ENCODE results near the gene SCFD1.

DNA sequence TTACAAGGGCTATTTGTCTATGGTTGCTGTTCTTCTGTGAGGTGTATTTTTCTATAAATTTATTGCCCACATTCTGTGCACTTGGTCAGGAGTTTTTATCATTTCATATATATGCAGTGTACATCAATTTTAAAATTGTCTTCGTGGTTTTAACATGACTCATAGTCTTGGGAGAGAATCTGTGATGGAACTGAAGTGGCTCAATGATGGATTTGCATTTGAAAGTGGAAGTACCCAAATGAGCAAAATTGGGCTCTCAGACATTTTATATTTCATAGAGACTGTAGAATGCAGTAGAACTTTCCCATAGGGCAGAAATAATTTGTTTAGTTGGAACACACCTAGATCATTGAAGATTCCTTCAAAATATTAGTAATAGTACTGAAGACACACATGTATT is 1.9 kb upstream of the SCFD1 start:
- TF ChIP-seq, protein P1, sequence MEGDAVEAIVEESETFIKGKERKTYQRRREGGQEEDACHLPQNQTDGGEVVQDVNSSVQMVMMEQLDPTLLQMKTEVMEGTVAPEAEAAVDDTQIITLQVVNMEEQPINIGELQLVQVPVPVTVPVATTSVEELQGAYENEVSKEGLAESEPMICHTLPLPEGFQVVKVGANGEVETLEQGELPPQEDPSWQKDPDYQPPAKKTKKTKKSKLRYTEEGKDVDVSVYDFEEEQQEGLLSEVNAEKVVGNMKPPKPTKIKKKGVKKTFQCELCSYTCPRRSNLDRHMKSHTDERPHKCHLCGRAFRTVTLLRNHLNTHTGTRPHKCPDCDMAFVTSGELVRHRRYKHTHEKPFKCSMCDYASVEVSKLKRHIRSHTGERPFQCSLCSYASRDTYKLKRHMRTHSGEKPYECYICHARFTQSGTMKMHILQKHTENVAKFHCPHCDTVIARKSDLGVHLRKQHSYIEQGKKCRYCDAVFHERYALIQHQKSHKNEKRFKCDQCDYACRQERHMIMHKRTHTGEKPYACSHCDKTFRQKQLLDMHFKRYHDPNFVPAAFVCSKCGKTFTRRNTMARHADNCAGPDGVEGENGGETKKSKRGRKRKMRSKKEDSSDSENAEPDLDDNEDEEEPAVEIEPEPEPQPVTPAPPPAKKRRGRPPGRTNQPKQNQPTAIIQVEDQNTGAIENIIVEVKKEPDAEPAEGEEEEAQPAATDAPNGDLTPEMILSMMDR (IDR thresholded peaks at IDR 0.05; ENCODE audit: borderline replicate concordance, extremely low read depth, low read length, poor library complexity, severe bottlenecking), result no peak
- TF ChIP-seq EZH2 (IDR thresholded peaks at IDR 0.05; ENCODE audit: borderline replicate concordance, low read depth, low read length, severe bottlenecking), result no peak

Data from DND-41 (cell line).